HuH-7 (cell line): ENCODE data around the gene PARP1.
"Not testable (repeated sequence)": the region's sequence is repeated elsewhere in the genome, so short reads cannot be mapped to it uniquely, and the experiment has no call there.

Experiments used
- DNase-seq: peaks from one replicate; pipeline ENCODE4 v3.0.0; 2011; ENCODE audit warnings: low spot score

The PARP1 gene

GRCh38 chr1:226351709-226352108 is 56.2 kb downstream of the PARP1 start:
- DNase-seq = no peak

- DNase-seq = no peak
These were observed 57.4 kb downstream of the PARP1 start for GRCh38 chr1:226350519-226350865.

GRCh38 chr1:226349801-226350518 is 57.9 kb downstream of the PARP1 start:
- no peak for DNase-seq

- DNase-seq = no peak
These were observed 58.8 kb downstream of the PARP1 start for GRCh38 chr1:226349081-226349480.

- DNase-seq = no peak
These were observed 63.2 kb downstream of the PARP1 start for GRCh38 chr1:226344441-226345259.

GRCh38 chr1:226342656-226343055 is 65.2 kb downstream of the PARP1 start:
- no peak for DNase-seq

GRCh38 chr1:226340111-226340510 is 67.8 kb downstream of the PARP1 start:
- not testable (repeated sequence) for DNase-seq

GRCh38 chr1:226337276-226337875 is 70.5 kb downstream of the PARP1 start:
- DNase-seq = no peak

- DNase-seq = no peak
These were observed 72.2 kb downstream of the PARP1 start for GRCh38 chr1:226335661-226336060.

GRCh38 chr1:226332947-226333346 is 74.9 kb downstream of the PARP1 start:
- DNase-seq = no peak

- DNase-seq = no peak
These were observed 78.7 kb downstream of the PARP1 start for GRCh38 chr1:226329237-226329636.

- DNase-seq = no peak
These were observed 80.1 kb downstream of the PARP1 start for GRCh38 chr1:226327761-226328162.

GRCh38 chr1:226325178-226325577 is 82.7 kb downstream of the PARP1 start:
- no peak for DNase-seq

GRCh38 chr1:226324479-226324878 is 83.4 kb downstream of the PARP1 start:
- no peak for DNase-seq

- no peak for DNase-seq
These were observed 84.9 kb downstream of the PARP1 start for GRCh38 chr1:226322986-226323385.

GRCh38 chr1:226320930-226321329 is 87.0 kb downstream of the PARP1 start:
- DNase-seq = no peak

GRCh38 chr1:226318471-226318870 is 89.4 kb downstream of the PARP1 start:
- DNase-seq = no peak

- DNase-seq = no peak
These were observed 93.8 kb downstream of the PARP1 start for GRCh38 chr1:226314055-226314454.

- no peak for DNase-seq
These were observed 95.8 kb downstream of the PARP1 start for GRCh38 chr1:226312065-226312464.

GRCh38 chr1:226311376-226311775 is 96.5 kb downstream of the PARP1 start:
- DNase-seq = no peak
